Nephron progenitor cell (in vitro differentiated cells): ENCODE data around the gene PNLIPRP1.

Source experiments
- DNase-seq: peaks from one replicate; pipeline ENCODE4 v3.0.0; 2021
- H3K27ac Mint-ChIP-seq: 2 replicates; pipeline ENCODE4 v1.8.0; 2021; ENCODE audit warnings: mild to moderate bottlenecking, moderate library complexity, mixed read lengths
- H3K27me3 Mint-ChIP-seq: 2 replicates; pipeline ENCODE4 v1.8.0; 2021; ENCODE audit warnings: mild to moderate bottlenecking, low read depth, mixed read lengths; ENCODE audit not compliant: poor library complexity
- H3K36me3 Mint-ChIP-seq: 2 replicates; pipeline ENCODE4 v1.8.0; 2021; ENCODE audit warnings: low read depth, mixed read lengths
- H3K4me1 Mint-ChIP-seq: 2 replicates; pipeline ENCODE4 v1.8.0; 2021; ENCODE audit warnings: mixed read lengths
- H3K4me3 Mint-ChIP-seq: 2 replicates; pipeline ENCODE4 v1.8.0; 2021; ENCODE audit warnings: mild to moderate bottlenecking, moderate library complexity, mixed read lengths
- H3K9me3 Mint-ChIP-seq: 2 replicates; pipeline ENCODE4 v1.8.0; 2021; ENCODE audit warnings: mild to moderate bottlenecking, moderate library complexity, mixed read lengths
- CTCF ChIP-seq: fragments of 200-600 bp; sonication (generic); IDR thresholded peaks from 2 replicates; pipeline ENCODE4 v1.5.0; 2021; ENCODE audit warnings: antibody characterized with exemption

PNLIPRP1 gene

GRCh38 chr10:116590590-116591444 is at the start of gene PNLIPRP1:
Gene PNLIPRP1, plus strand, starts transcription at chr10:116590959. Its CDS starts 171 bp downstream, at chr10:116591130.
- TF ChIP-seq CTCF, result no peak
- Mint-ChIP-seq H3K27ac (no peak within 1 kb of the TSS), H3K27me3 (peaks cover 12% of the 10 kb centered on the region)

GRCh38 chr10:116542007-116542677 is 48.6 kb upstream of the PNLIPRP1 start:
- Mint-ChIP-seq H3K4me3 (no peak overlapping the region), H3K9me3 (peaks cover 24% of the 10 kb centered on the region), H3K36me3 (no peaks in the 10 kb centered on the region), H3K27me3 (peaks cover 11% of the 10 kb centered on the region), H3K27ac (no peak overlapping the region), H3K4me1 (no peaks in the 10 kb centered on the region)
- no peak for TF ChIP-seq CTCF
- no peak for DNase-seq

More at GRCh38 chr10:116590590-116591444, at the start of gene PNLIPRP1:
- Mint-ChIP-seq H3K4me3 (no peak within 1 kb of the TSS), H3K9me3 (no peaks in the 10 kb centered on the region), H3K4me1 (no peaks in the 10 kb centered on the region), H3K36me3 (no peaks in the 10 kb centered on the region)
- DNase-seq, result no peak

DNA sequence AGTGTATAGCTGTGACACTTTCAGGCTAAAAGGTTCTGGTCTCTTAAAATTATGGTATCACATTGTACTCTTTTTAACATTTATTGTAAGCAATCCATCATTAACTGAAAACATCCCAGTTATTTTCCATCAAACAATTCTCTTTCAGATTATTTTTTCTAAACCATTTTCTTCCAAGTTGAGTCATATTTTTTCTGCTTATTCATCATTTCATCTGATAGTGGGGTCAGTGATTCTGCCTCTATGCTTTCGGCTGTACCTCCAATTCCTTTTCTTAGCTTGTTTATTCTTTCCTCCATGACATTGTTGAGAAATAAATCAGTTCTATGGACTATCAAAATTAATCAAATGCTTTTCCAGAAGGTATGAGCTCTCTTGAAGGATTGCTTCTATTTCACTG is 45.6 kb upstream of the PNLIPRP1 start:
- no peaks in the 10 kb centered on the region for H3K36me3 Mint-ChIP-seq
- DNase-seq, result no peak
- peaks cover 14% of the 10 kb centered on the region for H3K27me3 Mint-ChIP-seq
- no peak overlapping the region for H3K4me3 Mint-ChIP-seq
- no peaks in the 10 kb centered on the region for H3K4me1 Mint-ChIP-seq
- H3K9me3 Mint-ChIP-seq, result peaks cover 5% of the 10 kb centered on the region
- no peak for TF ChIP-seq CTCF
- no peak overlapping the region for H3K27ac Mint-ChIP-seq

DNA sequence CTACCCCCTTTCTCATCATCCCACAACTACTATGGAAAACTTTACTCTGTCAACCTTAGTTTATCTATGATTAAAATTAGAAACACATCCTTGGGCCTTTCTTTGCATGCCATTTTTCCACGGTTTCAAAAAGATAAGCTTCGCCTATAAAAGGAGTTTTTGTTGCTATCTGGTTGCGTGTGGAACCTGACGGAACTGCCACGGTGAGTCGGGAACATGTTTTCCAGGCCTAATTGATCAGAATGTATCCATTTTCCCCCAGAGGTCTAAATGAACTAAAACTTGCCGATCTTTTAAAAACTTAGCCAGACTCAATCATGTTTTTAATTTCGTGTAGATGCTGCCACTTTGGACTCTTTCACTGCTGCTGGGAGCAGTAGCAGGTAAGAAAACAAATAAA is 45.0 kb upstream of the PNLIPRP1 start, which contains the start of gene PNLIP:
Gene PNLIP, plus strand, starts transcription at position 176 of the 400 bp plus-strand sequence. Its CDS starts 162 bp downstream, at position 338.
- Mint-ChIP-seq H3K4me3 (no peak within 1 kb of the TSS), H3K27ac (no peak within 1 kb of the TSS)
- no peak for TF ChIP-seq CTCF

DNA sequence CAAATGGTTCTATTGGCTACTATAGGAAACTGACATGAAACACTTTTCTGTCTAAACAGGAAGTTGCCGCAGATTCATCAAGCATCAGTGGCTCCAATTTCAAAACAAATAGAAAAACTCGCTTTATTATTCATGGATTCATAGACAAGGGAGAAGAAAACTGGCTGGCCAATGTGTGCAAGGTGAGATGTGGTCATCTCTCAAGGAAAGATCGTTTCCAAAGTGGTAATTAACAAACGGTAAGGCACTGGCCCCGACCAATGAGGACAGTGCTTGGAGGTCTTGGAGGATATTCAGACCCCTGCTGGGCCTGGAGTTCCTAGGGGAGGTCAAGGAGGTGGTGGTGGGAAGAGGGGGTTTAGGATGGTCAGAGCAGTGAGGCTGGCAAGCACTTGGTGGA is 42.5 kb upstream of the PNLIPRP1 start:
- no peak for DNase-seq
- H3K4me1 Mint-ChIP-seq, result no peaks in the 10 kb centered on the region
- TF ChIP-seq CTCF, result no peak
- no peaks in the 10 kb centered on the region for H3K9me3 Mint-ChIP-seq
- no peaks in the 10 kb centered on the region for H3K36me3 Mint-ChIP-seq
- peaks cover 8% of the 10 kb centered on the region for H3K27me3 Mint-ChIP-seq
- H3K4me3 Mint-ChIP-seq, result no peak overlapping the region
- H3K27ac Mint-ChIP-seq, result no peak overlapping the region

More for the DNA sequence above, 45.0 kb upstream of the PNLIPRP1 start, which contains the start of gene PNLIP:
- Mint-ChIP-seq H3K36me3 (no peaks in the 10 kb centered on the region), H3K4me1 (no peaks in the 10 kb centered on the region), H3K27me3 (peaks cover 14% of the 10 kb centered on the region), H3K9me3 (peaks cover under 1% of the 10 kb centered on the region)
- DNase-seq, result no peak
